GM08714 (cell line): ENCODE data around the gene KCNH6.

Source experiments
- H3K4me3 ChIP-seq: fragments of 200-500 bp; sonication (Bioruptor generic); 2 replicates; pipeline ENCODE4 v1.5.1; 2014; ENCODE audit warnings: mild to moderate bottlenecking, low read length, inconsistent platforms
- ZNF274 ChIP-seq: IDR thresholded peaks from 2 replicates; pipeline ENCODE4 v1.6.1; 2012; ENCODE audit warnings: mild to moderate bottlenecking, low read depth, low read length

The KCNH6 gene

DNA sequence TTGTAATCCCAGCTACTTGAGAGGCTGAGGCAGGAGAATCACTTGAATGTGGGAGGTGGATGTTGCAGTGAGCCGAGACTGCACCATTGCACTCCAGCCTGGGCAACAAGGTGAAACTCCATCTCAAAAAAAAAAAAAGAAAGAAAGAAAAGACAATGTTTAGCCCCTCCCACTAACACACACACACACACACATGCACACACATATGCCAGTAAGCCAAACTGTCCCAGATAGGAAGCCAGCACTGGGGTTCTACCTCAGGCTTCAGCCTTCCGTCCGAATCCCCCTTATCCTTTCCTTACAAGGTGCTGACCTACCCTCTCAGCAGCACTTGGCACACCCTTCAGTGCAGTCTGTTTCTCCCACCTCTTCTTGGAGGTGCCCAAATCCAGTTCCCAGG lies 8.7 kb upstream of the KCNH6 start:
- no peak for TF ChIP-seq ZNF274
- H3K4me3 ChIP-seq = no peak overlapping the region

GRCh38 chr17:63514974-63515373 lies 8.2 kb upstream of the KCNH6 start:
- TF ChIP-seq ZNF274 = no peak
- no peak overlapping the region for H3K4me3 ChIP-seq

GRCh38 chr17:63515426-63515825 lies 7.7 kb upstream of the KCNH6 start:
- no peak for TF ChIP-seq ZNF274
- H3K4me3 ChIP-seq = no peak overlapping the region

- no peak overlapping the region for H3K4me3 ChIP-seq
- TF ChIP-seq ZNF274 = no peak
These were observed 6.0 kb upstream of the KCNH6 start for GRCh38 chr17:63516910-63517824.

- TF ChIP-seq ZNF274 = no peak
- H3K4me3 ChIP-seq = no peak overlapping the region
These were observed 5.2 kb upstream of the KCNH6 start for GRCh38 chr17:63517825-63518534.

DNA sequence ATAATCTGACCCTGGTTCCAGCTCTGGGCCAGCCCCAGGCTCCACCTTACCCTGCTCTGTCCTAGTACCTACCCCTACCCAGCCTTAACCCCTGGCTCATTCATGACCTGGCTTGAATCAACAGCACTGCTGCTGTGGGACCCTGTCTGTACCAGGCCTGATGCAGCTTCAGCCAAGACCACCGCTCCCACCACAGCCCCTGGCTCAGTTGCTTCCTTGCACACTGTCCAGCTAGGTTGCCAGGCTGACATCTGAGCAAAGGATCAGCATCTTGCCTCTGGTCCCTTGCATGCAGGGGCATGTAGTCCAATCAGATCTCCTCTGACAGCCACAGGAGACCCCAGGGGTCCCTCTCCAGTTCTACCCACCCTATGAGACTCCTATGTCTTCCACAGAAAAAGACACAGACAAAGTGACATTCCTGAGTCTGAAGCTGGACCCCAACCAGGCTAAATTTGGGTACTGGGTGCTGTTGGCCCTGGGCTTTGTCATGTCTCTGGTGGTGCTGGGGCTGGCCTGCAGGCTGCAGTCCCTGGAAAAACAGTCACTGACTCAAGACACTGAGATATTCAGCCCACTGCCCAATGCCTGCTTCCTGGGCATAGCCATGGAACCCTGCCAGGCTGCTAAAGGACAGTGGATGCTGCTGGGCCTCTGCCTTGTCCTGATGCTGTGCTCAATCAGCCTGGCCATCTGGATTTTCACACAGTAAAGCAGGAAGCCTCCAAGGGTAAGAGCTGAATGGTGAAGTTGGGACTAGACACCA lies 3.9 kb upstream of the KCNH6 start:
- TF ChIP-seq ZNF274 = no peak
- no peak overlapping the region for H3K4me3 ChIP-seq

DNA sequence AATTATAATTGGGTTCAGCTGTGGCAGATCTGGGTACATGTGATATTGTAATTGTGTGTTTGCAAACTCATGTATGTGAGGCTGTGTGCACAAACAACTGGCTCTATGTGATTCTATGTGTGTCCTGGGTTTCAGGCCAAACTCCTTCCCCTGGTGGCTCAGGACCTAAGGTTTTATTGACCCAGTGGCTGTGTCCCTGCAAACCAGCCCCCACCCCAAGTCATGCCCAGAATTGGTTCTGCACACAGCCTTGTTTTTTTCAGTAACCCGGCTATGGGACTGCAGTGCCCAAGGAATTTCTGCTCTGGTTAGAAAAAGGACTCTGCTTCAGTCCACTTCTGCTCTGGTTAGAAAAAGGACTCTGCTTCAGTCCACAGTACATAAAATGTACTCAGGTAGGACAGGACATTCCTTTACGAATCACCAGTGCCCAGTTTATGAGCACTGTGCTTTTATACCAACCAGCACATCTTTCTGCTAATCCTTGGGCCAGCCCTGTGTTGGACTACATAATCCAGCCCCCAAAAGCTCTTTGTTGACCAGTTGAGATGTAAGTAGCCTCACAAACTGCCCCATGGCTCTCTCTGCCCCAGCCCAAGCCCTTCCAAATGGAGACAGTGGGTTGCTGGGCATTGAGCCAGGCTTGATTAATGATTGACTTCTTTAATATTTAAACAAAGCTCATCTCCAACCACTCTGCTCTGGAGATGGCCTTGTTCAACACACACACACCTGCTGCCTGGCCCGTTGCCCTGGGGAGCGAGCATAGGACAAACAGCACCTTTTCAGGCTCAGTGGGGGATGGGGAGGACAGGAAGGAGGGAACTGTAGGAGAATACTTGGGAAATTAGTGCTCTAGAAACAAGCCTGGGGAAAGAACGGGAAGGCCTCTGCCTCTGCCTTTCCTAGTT lies 2.9 kb upstream of the KCNH6 start:
- no peak overlapping the region for H3K4me3 ChIP-seq
- no peak for TF ChIP-seq ZNF274

DNA sequence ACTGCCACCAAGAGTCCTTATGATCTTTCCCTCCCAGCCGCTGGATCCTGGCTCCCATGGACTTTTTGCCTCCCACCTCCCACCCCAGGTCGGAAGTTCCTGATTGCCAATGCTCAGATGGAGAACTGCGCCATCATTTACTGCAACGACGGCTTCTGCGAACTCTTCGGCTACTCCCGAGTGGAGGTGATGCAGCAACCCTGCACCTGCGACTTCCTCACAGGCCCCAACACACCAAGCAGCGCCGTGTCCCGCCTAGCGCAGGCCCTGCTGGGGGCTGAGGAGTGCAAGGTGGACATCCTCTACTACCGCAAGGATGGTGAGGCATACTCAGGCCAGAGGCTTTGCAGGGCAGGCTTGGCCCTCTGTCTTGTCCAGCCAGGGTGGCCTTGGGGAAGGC lies 893 bp downstream of the KCNH6 start:
- H3K4me3 ChIP-seq = no peak overlapping the region
- TF ChIP-seq ZNF274 = no peak

DNA sequence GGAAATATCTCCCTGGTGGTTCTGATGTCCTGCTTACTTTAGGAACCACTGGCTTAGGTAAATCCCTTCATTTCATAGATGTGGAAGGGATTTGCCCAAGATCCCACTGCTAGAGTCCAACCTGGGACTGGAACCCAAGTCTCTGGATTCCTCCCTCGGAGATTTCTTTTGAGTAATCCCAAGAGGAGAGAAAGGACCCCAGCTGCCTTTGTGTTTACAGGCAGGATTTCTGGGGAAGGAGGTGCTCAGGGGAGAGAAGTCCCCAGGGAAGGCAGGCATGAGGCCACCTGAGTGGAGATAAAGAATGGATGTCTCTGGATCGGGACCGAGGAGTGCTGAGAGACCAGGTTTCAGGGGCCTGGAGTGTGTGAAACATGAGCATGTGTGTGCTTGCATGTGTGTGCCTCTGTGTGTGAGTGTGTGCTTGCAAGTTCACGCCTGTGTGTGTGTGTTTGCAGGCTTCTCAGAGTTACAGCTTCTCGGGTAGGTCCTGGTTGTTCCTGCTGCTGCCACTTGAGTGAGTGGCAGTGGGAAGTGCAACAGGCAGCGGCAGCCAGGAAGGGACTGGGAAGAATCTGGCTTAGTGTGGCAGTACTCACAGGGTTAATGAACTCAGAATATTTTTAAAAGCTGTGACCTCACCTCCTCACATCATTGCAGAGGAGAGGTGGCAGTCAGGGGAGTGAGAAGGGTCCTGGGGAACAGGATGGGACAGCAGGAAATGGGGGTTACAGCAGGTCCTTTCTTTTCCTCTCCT lies 2.2 kb downstream of the KCNH6 start:
- TF ChIP-seq ZNF274 = no peak
- H3K4me3 ChIP-seq = no peak overlapping the region

DNA sequence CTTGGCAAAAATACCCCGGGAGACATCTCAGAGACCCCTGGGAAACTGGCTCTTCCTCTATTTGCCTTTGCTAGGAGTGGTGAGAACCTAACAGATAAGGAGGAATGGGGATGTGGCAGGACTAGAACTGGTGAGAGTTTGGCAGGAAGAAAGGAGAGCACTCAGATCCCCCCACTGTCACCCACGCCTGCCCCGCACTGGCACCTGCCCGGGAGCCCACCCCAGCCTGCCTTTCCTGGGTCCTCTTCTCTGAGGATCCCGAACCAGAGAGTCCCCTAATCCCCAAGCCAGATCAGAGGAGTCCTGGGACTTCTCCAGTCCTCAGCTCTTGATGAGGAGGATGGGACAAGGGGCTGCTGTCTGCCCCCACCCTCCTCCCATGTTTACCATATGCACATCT lies 3.7 kb downstream of the KCNH6 start:
- no peak overlapping the region for H3K4me3 ChIP-seq
- no peak for TF ChIP-seq ZNF274

DNA sequence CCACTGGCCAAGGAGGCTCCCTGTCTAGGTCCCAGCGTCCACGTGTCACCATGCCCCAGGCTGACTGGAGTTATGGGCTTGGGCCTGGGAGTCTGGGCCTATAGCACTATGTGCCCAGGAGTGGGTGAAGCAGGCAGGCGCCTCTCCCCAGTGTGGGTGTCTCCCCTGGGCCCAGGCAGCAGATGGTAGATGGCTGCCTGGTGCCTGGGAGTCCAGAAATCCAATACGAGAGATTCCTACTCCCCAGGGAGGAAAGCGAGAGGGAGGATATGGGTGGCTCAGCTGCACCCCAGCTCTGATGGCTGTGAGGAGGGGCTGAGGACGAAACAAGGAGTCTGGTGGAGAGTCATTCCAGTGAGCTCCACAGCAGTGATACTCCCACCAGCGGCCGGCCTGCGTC lies 5.0 kb downstream of the KCNH6 start:
- H3K4me3 ChIP-seq = no peak overlapping the region
- TF ChIP-seq ZNF274 = no peak

DNA sequence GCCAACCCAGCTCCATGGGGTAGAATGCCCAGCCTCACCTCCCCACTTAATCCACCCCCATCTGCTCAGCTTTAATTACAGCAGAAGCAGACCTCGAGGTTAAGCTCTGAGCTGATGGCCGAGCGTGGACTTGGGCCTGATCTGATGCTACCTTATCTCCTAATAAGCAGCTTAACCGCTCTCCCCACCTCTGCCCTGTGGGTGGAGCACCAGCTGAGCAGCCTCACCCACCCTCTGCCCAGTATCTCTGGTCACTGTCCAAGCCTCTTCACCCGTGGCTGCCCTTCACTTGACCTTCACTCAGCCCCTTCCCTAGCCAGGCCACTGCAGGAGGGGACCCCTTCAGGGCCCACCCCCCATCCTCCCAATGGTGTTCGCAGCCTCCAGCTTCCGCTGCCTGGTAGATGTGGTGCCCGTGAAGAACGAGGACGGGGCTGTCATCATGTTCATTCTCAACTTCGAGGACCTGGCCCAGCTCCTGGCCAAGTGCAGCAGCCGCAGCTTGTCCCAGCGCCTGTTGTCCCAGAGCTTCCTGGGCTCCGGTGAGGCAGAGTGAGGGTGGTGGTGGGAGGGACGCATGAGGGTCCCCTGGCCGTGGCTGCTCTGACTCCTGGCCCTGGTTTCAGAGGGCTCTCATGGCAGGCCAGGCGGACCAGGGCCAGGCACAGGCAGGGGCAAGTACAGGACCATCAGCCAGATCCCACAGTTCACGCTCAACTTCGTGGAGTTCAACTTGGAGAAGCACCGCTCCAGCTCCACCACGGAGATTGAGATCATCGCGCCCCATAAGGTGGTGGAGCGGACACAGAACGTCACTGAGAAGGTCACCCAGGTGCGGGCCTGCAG lies 6.8 kb downstream of the KCNH6 start:
- no peak overlapping the region for H3K4me3 ChIP-seq
- no peak for TF ChIP-seq ZNF274
